Stimulated activated naive B cell treated with anti-CD40 and anti-IgM and Interleukin-4, amounts not matched to agents 10 μg/mL and 1 μg/mL and 100 μg/mL, for 72 hours (primary cell): ENCODE data around the gene SYNE4.
"Not testable (repeated sequence)": the region's sequence is repeated elsewhere in the genome, so short reads cannot be mapped to it uniquely, and the experiment has no call there.

Experiments used
- ATAC-seq, 2 donors: fragments of 150-1000 bp; cut with Tn5 transposase; replicated peaks; 2 replicates each; pipeline ENCODE4 v1.10.0; 2021; ENCODE audit warnings: moderate library complexity in 1 of 2
- DNase-seq: peaks from one replicate; pipeline ENCODE4 v3.0.0; 2021
- H3K27ac Mint-ChIP-seq: one replicate; pipeline ENCODE4 v1.8.0; 2022; ENCODE audit warnings: mild to moderate bottlenecking, mixed read lengths
- H3K27me3 Mint-ChIP-seq, 2 donors: one replicate each; pipeline ENCODE4 v1.8.0; 2022; ENCODE audit warnings: mixed read lengths in 2 of 2
- H3K36me3 Mint-ChIP-seq, 2 donors: one replicate each; pipeline ENCODE4 v1.8.0; 2022; ENCODE audit warnings: mixed read lengths in 2 of 2, mild to moderate bottlenecking in 1 of 2
- H3K4me1 Mint-ChIP-seq, 2 donors: one replicate each; pipeline ENCODE4 v1.8.0; 2022; ENCODE audit warnings: mixed read lengths in 2 of 2, mild to moderate bottlenecking in 1 of 2
- H3K4me3 Mint-ChIP-seq, 2 donors: one replicate each; pipeline ENCODE4 v1.8.0; 2022; ENCODE audit warnings: mild to moderate bottlenecking in 2 of 2, mixed read lengths in 2 of 2, moderate library complexity in 1 of 2
- H3K9me3 Mint-ChIP-seq, 2 donors: one replicate each; pipeline ENCODE4 v1.8.0; 2022; ENCODE audit warnings: mixed read lengths in 2 of 2, mild to moderate bottlenecking in 1 of 2

The SYNE4 gene

DNA sequence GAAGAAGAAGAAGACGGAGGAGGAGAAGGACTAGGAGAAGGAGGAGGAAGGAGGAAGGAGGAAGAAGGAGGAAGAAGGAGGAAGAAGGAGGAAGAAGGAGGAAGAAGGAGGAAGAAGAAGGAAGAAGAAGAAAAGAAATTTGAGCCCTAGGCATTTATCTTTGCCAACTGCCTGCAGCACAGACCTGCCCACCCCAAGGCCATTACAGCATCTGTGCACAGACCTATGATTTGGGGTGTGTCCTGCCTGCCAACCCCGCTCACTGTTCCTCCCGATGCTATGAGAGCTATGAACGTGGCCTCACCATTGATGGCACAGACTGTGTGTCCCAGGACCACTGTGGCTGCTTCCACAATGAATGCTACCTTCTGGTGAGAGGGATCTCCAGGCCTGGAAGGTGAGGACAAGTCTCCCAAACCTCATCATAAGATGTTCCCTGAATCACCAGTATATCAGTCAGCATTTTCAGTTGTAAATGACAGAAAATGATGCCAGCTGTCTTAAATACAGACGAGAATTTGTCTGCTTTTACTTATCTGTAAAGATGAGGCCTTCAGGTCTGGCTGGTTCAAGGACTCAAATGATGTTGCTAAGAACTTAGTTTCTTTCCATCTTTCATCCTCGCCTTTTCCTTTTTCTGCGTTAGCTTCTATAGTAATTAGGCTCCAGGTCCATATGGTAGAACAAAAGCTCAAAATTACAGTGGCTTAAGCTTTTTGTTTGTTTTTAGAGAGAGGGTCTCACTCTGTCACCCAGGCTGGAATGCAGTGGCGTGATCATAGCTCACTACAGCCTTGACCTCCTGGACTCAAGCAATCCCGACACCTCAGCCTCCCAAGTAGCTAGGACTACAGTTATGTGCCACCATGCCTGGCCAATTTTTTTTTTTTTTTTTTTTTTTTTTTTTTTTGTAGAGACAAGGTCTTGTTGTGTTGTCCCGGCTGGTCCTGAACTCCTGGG lies 17.6 kb downstream of the SYNE4 start:
- Mint-ChIP-seq H3K36me3 (peaks cover 0 to 3% of the 10 kb centered on the region in 2 donors), H3K4me1 (peaks cover 17 to 36% of the 10 kb centered on the region in 2 donors), H3K9me3 (no peaks in the 10 kb centered on the region), H3K27ac (no peak overlapping the region), H3K4me3 (no peak overlapping the region), H3K27me3 (peaks cover 0 to 12% of the 10 kb centered on the region in 2 donors)
- ATAC-seq (no peak), DNase-seq (no peak)

DNA sequence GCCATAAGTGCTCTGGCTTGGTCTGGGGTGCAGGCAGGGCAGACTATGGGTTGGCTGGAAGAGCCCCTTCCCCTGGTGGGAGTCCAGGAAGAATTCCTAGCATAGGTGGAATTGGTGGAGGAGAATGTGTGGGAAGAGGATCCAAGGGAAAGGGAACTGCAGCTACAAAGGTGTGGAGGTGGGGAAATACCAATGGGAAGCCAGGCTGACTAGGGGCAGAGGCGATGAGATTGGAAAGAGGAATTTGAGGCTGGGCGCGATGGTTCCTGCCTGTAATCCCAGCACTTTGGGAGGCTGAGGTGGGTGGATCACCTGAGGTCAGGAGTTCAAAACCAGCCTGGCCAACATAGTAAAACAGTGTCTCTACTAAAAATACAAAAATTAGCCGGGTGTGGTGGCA lies 18.5 kb downstream of the SYNE4 start:
- H3K36me3 Mint-ChIP-seq, result no peaks in the 10 kb centered on the region
- ATAC-seq, result no peak
- H3K27me3 Mint-ChIP-seq, result peaks cover 8 to 21% of the 10 kb centered on the region in 2 donors
- H3K27ac Mint-ChIP-seq, result no peak overlapping the region
- peaks cover 14 to 30% of the 10 kb centered on the region in 2 donors for H3K4me1 Mint-ChIP-seq
- no peak overlapping the region for H3K4me3 Mint-ChIP-seq
- no peaks in the 10 kb centered on the region for H3K9me3 Mint-ChIP-seq
- no peak for DNase-seq

DNA sequence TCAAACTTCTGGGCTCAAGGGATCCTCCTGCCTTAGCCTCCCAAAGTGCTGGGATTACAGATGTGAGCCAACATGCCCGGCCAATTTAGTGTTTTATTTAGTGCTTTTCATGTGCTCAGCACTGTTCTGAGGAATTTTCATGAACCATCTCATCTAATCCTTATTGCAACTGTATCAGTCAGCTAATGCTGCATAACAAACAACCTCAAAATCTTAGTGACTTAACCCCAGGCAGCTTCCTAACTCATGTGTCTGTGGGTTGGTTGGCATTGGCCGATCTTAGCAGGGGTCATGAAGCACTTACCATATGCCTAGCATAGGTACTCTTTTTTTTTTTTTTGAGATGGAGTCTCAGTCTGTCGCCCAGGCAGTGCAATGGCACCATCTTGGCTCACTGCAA lies 19.8 kb downstream of the SYNE4 start:
- DNase-seq, result no peak
- H3K27ac Mint-ChIP-seq, result no peak overlapping the region
- no peak overlapping the region for H3K4me3 Mint-ChIP-seq
- H3K27me3 Mint-ChIP-seq, result peaks cover 16 to 34% of the 10 kb centered on the region in 2 donors
- peaks cover 12 to 18% of the 10 kb centered on the region in 2 donors for H3K4me1 Mint-ChIP-seq
- no peaks in the 10 kb centered on the region for H3K36me3 Mint-ChIP-seq
- no peaks in the 10 kb centered on the region for H3K9me3 Mint-ChIP-seq
- no peak for ATAC-seq

DNA sequence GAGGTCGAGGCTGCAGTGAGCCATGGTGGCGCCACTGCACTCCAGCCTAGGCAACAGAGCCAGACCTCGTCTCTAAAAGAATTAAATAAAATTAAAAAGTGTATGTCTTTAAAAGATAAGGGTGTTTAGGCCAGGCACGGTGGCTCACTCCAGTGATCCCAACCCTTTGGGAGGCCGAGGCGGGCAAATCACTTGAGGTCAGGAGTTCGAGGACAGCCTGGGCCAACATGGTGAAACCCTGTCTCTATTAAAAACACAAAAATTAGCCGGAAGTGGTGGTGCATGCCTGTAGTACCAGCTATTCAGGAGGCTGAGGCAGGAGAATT lies 21.1 kb downstream of the SYNE4 start:
- Mint-ChIP-seq H3K27me3 (peaks cover 25 to 47% of the 10 kb centered on the region in 2 donors), H3K36me3 (no peaks in the 10 kb centered on the region), H3K9me3 (no peaks in the 10 kb centered on the region), H3K27ac (no peak overlapping the region), H3K4me3 (peak overlapping the region; percentile 84 to 87), H3K4me1 (peaks cover 8 to 9% of the 10 kb centered on the region in 2 donors)
- no peak for DNase-seq
- ATAC-seq, result peak in 1 of 2 donors; percentile 33

GRCh38 chr19:35986664-35987570 lies 21.7 kb downstream of the SYNE4 start:
- DNase-seq, result peak; percentile 43
- Mint-ChIP-seq H3K36me3 (no peaks in the 10 kb centered on the region), H3K27me3 (peaks cover 30 to 52% of the 10 kb centered on the region in 2 donors), H3K9me3 (no peaks in the 10 kb centered on the region), H3K27ac (peak overlapping the region; percentile 38), H3K4me1 (peaks cover 8 to 9% of the 10 kb centered on the region in 2 donors), H3K4me3 (peak overlapping the region; percentile 84 to 87)
- ATAC-seq, result peak; percentile 88 to 93

DNA sequence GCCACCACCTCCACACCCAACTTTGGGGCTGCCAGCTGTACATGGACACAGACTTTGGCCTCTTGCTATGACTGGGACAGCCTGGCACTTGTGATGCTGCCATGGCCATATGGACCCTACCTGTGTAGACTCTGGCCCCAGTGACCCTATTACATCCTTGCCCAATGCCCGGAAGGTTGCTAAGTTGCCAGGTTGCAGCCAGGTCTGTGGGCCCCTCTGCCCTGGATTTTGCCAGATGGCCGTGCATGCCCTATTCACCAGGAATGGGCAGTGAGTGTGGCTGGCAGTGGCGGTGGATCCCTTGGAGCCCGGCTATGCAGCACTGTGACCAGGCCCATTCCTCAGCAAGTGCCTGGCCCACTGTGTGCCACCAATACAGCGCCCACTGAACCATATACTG lies 22.5 kb downstream of the SYNE4 start:
- Mint-ChIP-seq H3K36me3 (no peaks in the 10 kb centered on the region), H3K4me3 (peak overlapping the region; percentile 36 to 69), H3K4me1 (peaks cover 8 to 9% of the 10 kb centered on the region in 2 donors), H3K27ac (no peak overlapping the region), H3K27me3 (peaks cover 32 to 57% of the 10 kb centered on the region in 2 donors), H3K9me3 (no peaks in the 10 kb centered on the region)
- DNase-seq (no peak), ATAC-seq (no peak)

DNA sequence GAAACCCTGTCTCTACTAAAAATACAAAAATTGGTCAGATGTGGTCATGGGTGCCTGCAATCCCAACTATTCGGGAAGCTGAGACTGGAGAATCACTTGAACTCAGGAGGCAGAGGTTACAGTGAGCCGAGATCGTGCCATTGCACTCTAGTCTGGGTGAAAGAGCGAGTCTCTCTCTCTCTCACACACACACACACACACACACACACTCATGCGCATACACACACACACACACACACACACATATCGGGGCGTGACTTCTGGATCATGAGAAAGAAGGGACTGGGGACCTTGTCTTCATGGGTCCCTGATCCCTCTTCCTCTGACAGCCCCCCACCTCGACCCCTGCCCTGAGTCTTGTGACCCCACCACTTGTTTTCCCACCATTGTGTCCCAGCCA lies 25.4 kb downstream of the SYNE4 start:
- no peaks in the 10 kb centered on the region for H3K36me3 Mint-ChIP-seq
- no peaks in the 10 kb centered on the region for H3K9me3 Mint-ChIP-seq
- peaks cover 49 to 69% of the 10 kb centered on the region in 2 donors for H3K27me3 Mint-ChIP-seq
- H3K4me3 Mint-ChIP-seq, result no peak overlapping the region
- H3K27ac Mint-ChIP-seq, result peak overlapping the region; percentile 57
- DNase-seq (no peak), ATAC-seq (no peak)
- H3K4me1 Mint-ChIP-seq, result peaks cover 6 to 9% of the 10 kb centered on the region in 2 donors

DNA sequence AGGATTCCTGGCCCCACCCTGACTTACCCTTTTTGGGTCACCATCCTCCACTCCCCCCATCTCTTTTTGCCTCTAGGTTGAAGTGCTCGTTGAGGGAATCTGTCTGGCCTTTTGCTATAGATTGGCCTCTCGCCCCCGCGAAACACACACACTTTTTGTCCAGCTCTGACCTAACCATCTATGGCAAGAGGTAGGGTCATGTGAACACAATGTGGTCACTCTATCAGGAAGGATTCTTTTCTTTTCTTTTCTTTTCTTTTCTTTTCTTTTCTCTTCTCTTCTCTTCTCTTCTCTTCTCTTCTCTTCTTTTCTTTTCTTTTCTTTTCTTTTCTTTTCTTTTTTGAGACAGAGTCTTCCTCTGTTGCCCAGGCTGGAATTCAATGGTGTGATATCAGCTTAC lies 27.6 kb downstream of the SYNE4 start:
- ATAC-seq, H3K36me3 Mint-ChIP-seq: not testable (repeated sequence)
- H3K27me3 Mint-ChIP-seq, result peaks cover 57 to 68% of the 10 kb centered on the region in 2 donors

GRCh38 chr19:35978832-35979365 lies 29.7 kb downstream of the SYNE4 start:
- no peaks in the 10 kb centered on the region for H3K36me3 Mint-ChIP-seq
- H3K27ac Mint-ChIP-seq, result no peak overlapping the region
- H3K27me3 Mint-ChIP-seq, result peaks cover 46 to 50% of the 10 kb centered on the region in 2 donors
- ATAC-seq, result no peak
- DNase-seq, result no peak
- no peak overlapping the region for H3K4me3 Mint-ChIP-seq
- no peaks in the 10 kb centered on the region for H3K4me1 Mint-ChIP-seq
- H3K9me3 Mint-ChIP-seq, result no peaks in the 10 kb centered on the region

More for the DNA sequence above, 27.6 kb downstream of the SYNE4 start:
- H3K4me3 Mint-ChIP-seq, H3K27ac Mint-ChIP-seq, H3K4me1 Mint-ChIP-seq, DNase-seq, H3K9me3 Mint-ChIP-seq: not testable (repeated sequence)

DNA sequence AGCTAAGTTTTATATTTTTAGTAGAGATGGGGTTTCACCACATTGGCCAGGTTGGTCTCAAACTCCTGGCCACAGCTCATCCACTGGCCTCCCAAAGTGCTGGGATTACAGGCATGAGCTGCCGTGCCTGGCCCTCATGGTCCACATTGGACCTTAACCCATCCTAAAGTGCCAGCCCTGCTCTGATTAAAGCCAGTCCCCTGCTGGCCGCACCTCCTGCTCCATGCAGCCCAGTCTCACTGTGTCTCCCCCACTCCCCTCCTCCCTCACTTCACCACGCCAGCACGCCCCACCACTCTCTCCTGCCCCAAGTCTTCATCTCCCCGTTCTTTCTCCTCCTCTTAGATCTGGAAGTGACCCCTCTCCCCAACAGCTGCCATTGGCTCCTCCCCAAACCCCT lies 30.3 kb downstream of the SYNE4 start:
- no peak overlapping the region for H3K4me3 Mint-ChIP-seq
- no peaks in the 10 kb centered on the region for H3K36me3 Mint-ChIP-seq
- H3K9me3 Mint-ChIP-seq, result no peaks in the 10 kb centered on the region
- H3K4me1 Mint-ChIP-seq, result no peaks in the 10 kb centered on the region
- DNase-seq (no peak), ATAC-seq (no peak)
- H3K27me3 Mint-ChIP-seq, result peaks cover 46 to 50% of the 10 kb centered on the region in 2 donors
- H3K27ac Mint-ChIP-seq, result no peak overlapping the region

DNA sequence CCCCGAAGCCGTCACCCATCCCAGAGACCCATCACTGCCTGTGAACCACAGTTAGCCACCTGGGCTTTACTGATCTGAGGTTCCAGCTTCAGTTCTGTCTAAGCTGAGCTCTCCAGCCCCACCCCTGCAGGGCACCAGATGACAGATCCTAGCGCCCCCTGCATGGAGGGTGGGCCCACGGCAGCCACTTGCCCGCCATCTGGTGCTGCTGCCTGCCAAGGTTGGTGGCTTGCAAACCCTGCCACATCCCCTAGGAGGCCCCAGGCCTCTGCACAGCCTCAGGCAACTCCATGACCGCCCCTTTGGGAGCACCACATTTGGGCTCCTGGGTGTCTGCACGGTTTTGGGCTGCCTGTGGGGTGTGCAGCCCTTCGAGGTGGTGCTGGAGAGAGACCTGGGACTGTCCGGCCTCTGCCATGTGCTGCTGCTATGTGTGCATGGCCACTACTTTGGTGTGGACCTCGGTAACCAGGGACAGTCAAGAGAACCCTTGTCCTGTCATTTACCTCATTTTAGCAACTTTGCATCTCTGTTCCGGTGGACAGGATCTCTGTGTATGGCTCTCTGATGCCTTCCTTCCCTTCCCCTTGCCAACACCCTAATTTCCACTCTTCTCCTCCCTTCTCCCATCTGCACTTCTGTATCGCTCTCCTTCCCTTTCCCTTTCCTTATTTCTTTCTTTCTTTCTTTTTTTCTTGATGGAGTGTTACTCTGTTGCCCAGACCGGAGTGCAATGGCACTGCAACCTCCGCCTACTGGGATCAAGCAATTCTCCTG lies 31.0 kb downstream of the SYNE4 start:
- Mint-ChIP-seq H3K27me3 (peaks cover 41 to 50% of the 10 kb centered on the region in 2 donors), H3K4me3 (no peak overlapping the region), H3K9me3 (no peaks in the 10 kb centered on the region), H3K36me3 (no peaks in the 10 kb centered on the region), H3K27ac (no peak overlapping the region), H3K4me1 (no peaks in the 10 kb centered on the region)
- ATAC-seq (peak; percentile 77 to 81), DNase-seq (peak; percentile 22)

DNA sequence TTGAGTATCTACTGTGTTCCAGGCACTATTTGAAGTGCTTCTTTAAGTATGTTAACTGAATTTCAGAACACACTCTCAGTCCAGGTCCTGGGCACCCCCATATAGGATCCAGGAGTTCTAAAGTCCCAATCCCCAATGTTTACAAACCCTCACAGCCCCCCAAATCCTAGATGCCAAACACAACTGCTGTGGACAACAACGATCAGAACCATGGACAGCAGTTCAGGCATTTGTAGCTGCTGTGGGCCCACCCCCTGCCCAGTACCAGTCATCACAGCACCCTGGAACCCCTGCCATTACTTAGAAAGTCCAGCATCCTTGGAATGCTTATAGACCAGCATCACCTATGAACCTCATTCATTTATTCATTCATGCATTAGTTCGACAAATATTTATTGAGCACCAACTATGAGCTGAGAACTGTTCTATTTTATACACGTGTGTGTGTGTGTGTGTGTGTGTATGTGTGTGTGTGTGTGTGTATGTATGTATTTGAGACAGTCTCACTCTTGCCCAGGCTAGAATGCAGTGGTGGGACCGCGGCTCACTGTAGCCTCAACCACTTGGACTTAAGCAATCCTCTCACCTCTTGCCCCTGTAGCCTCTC lies 32.9 kb downstream of the SYNE4 start:
- ATAC-seq, result no peak
- Mint-ChIP-seq H3K4me3 (no peak overlapping the region), H3K27ac (no peak overlapping the region), H3K9me3 (no peaks in the 10 kb centered on the region), H3K4me1 (no peaks in the 10 kb centered on the region), H3K36me3 (no peaks in the 10 kb centered on the region), H3K27me3 (peaks cover 34 to 41% of the 10 kb centered on the region in 2 donors)
- no peak for DNase-seq

GRCh38 chr19:35973487-35973886 lies 35.1 kb downstream of the SYNE4 start:
- no peak overlapping the region for H3K4me3 Mint-ChIP-seq
- H3K36me3 Mint-ChIP-seq, result no peaks in the 10 kb centered on the region
- H3K9me3 Mint-ChIP-seq, result no peaks in the 10 kb centered on the region
- ATAC-seq, result no peak
- no peak overlapping the region for H3K27ac Mint-ChIP-seq
- DNase-seq, result no peak
- peaks cover 29 to 36% of the 10 kb centered on the region in 2 donors for H3K27me3 Mint-ChIP-seq
- no peaks in the 10 kb centered on the region for H3K4me1 Mint-ChIP-seq
